Left ventricle myocardium inferior (tissue), 1 donor: ENCODE measurements around the gene PPP2R3B. TPM values are rescaled to one million over a fixed set of nuclear protein-coding genes. Genes with fewer than 3 reads are reported as not detected.
"Not testable (repeated sequence)": the region's sequence is repeated elsewhere in the genome, so short reads cannot be mapped to it uniquely, and the experiment has no call there.

Source experiments
- DNase-seq: peaks from one replicate; pipeline ENCODE4 v3.0.0-alpha.2; 2020
- H3K27ac ChIP-seq: fragments of 200-600 bp; replicated peaks from 2 replicates; pipeline ENCODE4 v1.8.0; 2021
- H3K27me3 ChIP-seq: fragments of 200-600 bp; 2 replicates; pipeline ENCODE4 v1.8.0; 2021; ENCODE audit warnings: low read depth
- H3K36me3 ChIP-seq: fragments of 200-600 bp; 2 replicates; pipeline ENCODE4 v1.8.0; 2021
- H3K4me1 ChIP-seq: fragments of 200-600 bp; 2 replicates; pipeline ENCODE4 v1.8.0; 2021
- H3K4me3 ChIP-seq: fragments of 200-600 bp; 2 replicates; pipeline ENCODE4 v1.8.0; 2021; ENCODE audit warnings: mild to moderate bottlenecking, moderate library complexity
- H3K9me3 ChIP-seq: fragments of 200-600 bp; replicated peaks from 2 replicates; pipeline ENCODE4 v1.8.0; 2021
- CTCF ChIP-seq: fragments of 200-600 bp; IDR thresholded peaks from 2 replicates; pipeline ENCODE4 v1.8.0; 2021; ENCODE audit warnings: antibody characterized with exemption, mild to moderate bottlenecking, borderline replicate concordance
- intact Hi-C: fragments of 100-400 bp; cut with micrococcal nuclease; formaldehyde crosslinking; loops from one replicate; pipeline ENCODE4 v1.11.0; 2022
- total RNA-seq: library from RNA; stranded (reverse); fragmentation: NEBNext Ultra II Directional; extraction: Animal tissue kit (Norgen Biotek cat#: 25700); gene quantifications from one replicate; pipeline ENCODE4 v1.2.1, GENCODE V29; 2021
- donor health status: DM: no; HTN: yes; CAD: no; lungs with severe emphysema.

Gene PPP2R3B
- total RNA-seq, 1 donor from 2014 or later: 170 TPM

DNA sequence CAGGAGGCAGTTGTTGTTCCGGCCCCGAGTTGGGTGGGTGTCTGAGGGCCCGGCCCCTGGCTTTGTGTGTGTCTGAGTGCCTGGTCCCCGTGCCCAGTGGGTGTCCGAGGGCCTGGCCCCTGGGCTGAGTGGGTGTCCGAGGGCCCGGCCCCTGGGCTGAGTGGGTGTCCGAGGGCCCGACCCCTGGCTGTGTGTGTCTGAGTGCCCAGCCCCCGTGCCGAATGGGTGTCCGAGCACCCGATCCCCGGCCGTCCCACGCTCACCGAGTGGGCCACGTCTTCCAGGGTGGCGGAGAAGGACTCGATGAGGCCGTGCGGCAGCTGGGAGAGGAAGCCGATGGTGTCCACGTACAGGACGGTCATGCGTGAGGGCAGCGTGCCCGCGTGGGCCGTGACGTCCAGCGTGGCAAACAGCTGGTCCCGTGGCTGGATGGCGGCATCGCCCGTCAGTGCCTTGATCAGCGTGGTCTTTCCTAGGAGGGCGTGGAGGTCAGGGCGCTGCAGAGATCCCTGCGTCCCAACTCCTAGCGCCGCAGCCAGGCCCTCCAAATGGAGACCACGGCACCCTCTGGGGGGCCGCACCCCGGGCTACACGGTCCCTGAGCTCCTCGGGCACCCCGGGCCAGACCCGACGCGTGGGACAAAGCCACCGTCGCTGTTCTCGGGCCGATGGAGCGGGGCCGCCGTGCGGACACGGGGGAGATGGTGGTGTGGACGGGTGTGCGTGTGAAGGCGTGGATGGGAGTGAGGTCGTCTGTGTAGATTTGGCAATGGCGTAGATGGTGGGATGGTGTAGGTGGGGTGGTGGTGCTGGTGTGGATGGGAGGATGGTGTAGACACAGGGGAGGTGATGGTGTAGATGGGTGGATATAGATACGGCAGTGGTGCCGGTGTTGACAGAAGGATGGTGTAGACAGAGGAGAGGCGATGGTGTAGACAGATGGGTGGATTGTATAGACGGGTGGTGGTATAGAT is 75.3 kb downstream of the PPP2R3B start:
- Histone ChIP-seq H3K27me3 (no peaks in the 10 kb centered on the region), H3K36me3 (peaks cover 80% of the 10 kb centered on the region), H3K4me1 (peaks cover 2% of the 10 kb centered on the region), H3K27ac (no peak overlapping the region), H3K4me3 (no peak overlapping the region), H3K9me3 (no peaks in the 10 kb centered on the region)
- intact Hi-C loops: no loop called here
- no peak for DNase-seq
- TF ChIP-seq CTCF: no peak

DNA sequence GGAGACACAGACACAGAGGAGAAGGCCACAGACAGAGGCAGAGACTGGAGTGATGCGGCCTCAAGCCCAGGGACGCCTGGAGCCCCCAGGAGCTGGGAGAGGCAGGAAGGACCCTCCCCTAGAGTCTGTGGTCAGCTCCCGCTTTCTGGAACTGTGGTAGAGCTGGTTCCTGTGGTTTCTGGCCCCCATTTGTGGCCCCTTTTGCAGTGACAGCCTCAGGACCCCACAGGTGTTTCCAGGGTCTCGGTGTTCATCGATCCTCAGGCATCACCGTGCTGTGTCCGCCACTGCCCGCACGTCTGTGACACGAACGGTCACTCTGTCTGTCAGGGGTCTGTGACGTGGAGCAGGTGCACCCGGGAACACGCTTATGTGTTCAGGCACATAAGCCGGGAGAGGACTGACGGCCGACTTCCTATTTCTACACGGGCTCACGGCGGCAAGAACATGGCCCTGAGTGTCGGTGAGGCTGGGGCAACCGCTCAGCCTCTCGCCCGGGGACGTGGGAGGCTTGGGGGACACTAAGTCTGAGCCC is 76.0 kb downstream of the PPP2R3B start:
- Histone ChIP-seq H3K9me3 (no peaks in the 10 kb centered on the region), H3K4me1 (no peaks in the 10 kb centered on the region), H3K27ac (no peak overlapping the region), H3K27me3 (no peaks in the 10 kb centered on the region), H3K4me3 (no peak overlapping the region), H3K36me3 (peaks cover 85% of the 10 kb centered on the region)
- intact Hi-C loops: no loop called here
- no peak for TF ChIP-seq CTCF
- DNase-seq: no peak

GRCh38 chrX:308821-309520 is 77.7 kb downstream of the PPP2R3B start:
- Histone ChIP-seq H3K27ac (no peak overlapping the region), H3K27me3 (no peaks in the 10 kb centered on the region), H3K4me3 (no peak overlapping the region), H3K36me3 (peaks cover 89% of the 10 kb centered on the region), H3K9me3 (peaks cover 9% of the 10 kb centered on the region), H3K4me1 (no peaks in the 10 kb centered on the region)
- TF ChIP-seq CTCF: no peak
- intact Hi-C loops: no loop called here
- DNase-seq: peak; percentile 5

- H3K4me3 ChIP-seq: no peak overlapping the region
- H3K36me3 ChIP-seq: peaks cover 89% of the 10 kb centered on the region
- no peaks in the 10 kb centered on the region for H3K27me3 ChIP-seq
- DNase-seq: peak; percentile 10
- no peak overlapping the region for H3K27ac ChIP-seq
- peaks cover 11% of the 10 kb centered on the region for H3K9me3 ChIP-seq
- intact Hi-C loops: no loop called here
- TF ChIP-seq CTCF: no peak
- no peaks in the 10 kb centered on the region for H3K4me1 ChIP-seq
Measured at GRCh38 chrX:307261-308111, 79.2 kb downstream of the PPP2R3B start.

DNA sequence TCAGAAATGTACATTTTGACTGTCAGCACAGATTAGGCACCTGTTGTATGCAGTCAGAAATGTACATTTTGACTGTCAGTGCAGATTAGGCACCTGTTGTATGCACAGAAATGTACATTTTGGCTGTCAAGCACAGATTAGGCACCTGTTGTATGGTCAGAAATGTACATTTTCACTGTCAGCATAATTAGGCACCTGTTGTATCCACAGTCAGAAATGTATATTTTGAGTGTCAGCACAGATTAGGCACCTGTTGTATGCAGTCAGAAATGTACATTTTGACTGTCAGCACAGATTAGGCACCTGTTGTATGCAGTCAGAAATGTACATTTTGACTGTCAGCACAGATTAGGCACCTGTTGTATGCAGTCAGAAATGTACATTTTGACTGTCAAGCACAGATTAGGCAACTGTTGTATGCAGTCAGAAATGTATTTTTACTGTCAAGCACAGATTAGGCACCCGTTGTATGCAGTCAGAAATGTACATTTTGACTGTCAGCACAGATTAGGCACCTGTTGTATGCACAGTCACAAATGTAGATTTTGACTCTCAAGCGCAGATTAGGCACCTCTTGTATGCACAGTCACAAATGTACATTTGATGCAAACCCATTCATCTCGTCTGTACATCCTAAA is 80.0 kb downstream of the PPP2R3B start:
- H3K27ac ChIP-seq, intact Hi-C loops: not testable (repeated sequence)
- peaks cover 90% of the 10 kb centered on the region for H3K36me3 ChIP-seq

GRCh38 chrX:305781-306613 is 80.7 kb downstream of the PPP2R3B start:
- H3K27ac ChIP-seq, H3K27me3 ChIP-seq, H3K4me3 ChIP-seq, H3K4me1 ChIP-seq, intact Hi-C loops, DNase-seq: not testable (repeated sequence)
- Histone ChIP-seq H3K36me3 (peaks cover 90% of the 10 kb centered on the region), H3K9me3 (peaks cover 15% of the 10 kb centered on the region)

More for the DNA sequence above, 80.0 kb downstream of the PPP2R3B start:
- H3K9me3 ChIP-seq: peaks cover 15% of the 10 kb centered on the region
- DNase-seq, H3K4me3 ChIP-seq, H3K27me3 ChIP-seq, H3K4me1 ChIP-seq: not testable (repeated sequence)
